Right kidney (tissue), 1 donor: ENCODE data around the gene TDRD10.
"Not testable (repeated sequence)": the region's sequence is repeated elsewhere in the genome, so short reads cannot be mapped to it uniquely, and the experiment has no call there.

Source experiments
- DNase-seq: peaks from one replicate; pipeline ENCODE4 v3.0.0-alpha.2; 2016

Gene TDRD10

GRCh38 chr1:154479764-154480421, 22.1 kb upstream of the TDRD10 start:
- peak; percentile 69 for DNase-seq

DNA sequence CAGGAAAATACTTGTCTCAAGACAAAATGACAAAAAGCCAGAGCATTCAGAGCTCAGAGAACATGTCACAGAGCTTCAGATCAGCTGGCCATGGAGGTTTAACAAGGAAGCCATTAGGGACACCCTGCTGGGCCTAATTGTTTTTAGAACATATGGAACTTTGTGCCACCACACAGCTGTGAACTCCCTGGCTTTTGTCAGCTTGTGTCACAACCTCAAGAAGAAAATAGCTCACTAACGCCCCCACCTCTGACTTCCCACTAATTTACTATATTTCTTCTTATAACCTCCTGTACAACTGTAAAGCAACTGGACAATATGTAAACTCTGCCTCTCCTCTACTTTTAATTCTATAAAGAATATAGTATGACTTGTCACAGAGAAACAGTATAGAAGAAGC, 21.0 kb upstream of the TDRD10 start:
- no peak for DNase-seq

GRCh38 chr1:154483941-154484803, 17.8 kb upstream of the TDRD10 start:
- DNase-seq, result no peak

DNA sequence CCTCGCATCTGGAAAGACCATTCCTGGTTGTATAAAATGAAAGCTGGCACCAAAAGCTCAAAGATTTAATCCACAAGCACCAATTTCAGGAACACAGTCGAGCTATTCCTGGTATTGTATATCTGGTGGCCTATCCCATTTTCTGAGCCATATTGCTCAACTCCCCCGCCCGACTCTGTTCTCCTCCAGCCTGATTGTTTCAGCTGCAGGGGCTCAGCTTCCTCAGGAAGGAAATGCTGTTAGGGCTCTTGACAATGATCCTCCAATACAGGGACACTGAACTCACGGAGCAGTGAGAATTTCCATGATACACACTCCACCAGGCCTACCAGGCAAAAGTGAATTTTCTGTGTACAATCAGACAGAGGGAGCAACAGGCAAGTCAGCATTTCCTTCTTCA, 16.9 kb upstream of the TDRD10 start:
- DNase-seq, result no peak

- DNase-seq, result no peak
Measured at GRCh38 chr1:154485910-154486496, 16.0 kb upstream of the TDRD10 start.

GRCh38 chr1:154486756-154487155, 15.3 kb upstream of the TDRD10 start:
- not testable (repeated sequence) for DNase-seq

DNA sequence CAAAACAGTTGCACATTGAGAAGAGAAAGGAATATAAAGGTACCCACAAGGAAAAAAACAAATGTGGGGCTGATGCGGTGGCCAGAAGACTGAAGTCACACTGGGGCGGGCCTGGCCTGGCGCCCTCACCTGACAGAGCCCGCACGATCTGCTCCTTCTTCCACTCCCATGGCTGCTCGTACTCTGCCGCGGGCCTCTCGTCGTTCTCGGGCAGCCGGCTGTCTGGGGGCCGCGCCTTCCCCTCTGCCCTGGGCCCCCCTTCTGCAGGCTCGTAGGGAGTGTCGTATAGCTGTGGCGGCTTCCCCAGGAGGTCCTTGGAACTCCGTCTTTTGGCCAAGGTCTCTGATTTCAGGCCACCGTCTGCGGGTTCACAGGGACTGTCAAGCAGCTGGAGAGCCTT, 13.1 kb upstream of the TDRD10 start:
- DNase-seq, result no peak

DNA sequence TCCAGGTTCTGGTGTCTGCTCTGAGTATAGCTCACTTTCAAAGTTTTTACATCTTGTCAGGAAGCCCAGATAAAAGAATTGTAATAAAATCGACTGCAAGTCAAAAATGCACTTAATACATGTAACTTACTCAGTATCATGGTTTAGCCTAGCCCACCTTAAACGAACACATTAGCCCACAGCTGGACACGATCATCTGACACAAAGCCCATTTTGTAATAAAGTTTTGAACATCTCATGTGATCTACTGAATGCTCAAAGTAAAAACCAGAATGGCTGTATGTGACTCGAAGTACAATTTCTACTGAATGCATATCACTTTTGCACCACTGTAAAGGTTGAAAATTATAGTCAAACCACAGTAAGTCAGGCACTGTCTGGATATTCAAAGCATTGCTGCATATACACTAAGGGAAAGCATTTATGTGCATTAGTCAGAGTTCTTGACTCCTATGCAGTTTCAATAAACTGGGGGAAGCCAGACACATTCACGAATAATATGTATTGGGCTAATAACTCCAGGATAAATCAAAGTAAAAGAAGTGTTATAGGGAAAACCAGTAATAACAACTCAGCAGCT, 12.2 kb upstream of the TDRD10 start:
- no peak for DNase-seq

DNA sequence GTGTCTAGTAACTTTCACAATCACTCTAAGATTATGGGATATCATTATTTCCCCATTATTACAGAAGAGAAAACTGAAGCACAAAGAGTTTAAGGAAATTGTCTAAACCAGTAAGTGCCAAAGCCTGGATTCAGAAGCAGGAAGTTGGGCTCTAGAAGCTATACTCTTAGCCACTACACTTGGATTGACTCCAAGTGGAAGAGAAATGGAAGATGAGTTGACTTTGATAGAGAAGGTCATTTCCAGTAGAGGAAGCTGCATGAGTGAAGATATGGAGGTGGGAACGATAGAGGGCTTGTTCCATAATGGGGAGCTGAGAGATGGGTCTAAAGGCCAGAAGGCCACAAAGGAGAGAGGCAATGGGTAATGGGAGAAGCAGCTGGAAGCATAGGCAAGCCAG, 11.7 kb upstream of the TDRD10 start:
- DNase-seq, result no peak

DNA sequence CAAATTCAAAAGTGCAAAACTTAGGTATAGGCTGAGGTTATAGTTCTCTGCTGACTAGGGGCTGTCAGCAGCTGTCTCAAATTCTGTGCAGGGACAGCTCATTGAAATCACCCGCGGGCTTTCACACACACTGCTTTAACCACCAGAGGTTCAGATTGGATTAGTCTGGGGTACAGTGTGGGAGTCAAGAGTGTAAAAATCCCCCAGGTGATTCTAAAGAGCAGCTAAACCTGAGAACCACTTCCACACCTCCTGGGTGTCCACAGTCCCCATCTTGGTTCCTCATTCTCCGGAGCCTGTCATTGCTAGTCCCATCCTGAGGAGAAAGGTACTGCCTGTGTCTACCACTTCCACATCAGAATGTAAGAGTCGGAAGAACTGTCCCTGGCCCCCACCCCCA, 9.9 kb upstream of the TDRD10 start:
- no peak for DNase-seq

GRCh38 chr1:154493276-154493675, 8.7 kb upstream of the TDRD10 start:
- DNase-seq, result no peak

DNA sequence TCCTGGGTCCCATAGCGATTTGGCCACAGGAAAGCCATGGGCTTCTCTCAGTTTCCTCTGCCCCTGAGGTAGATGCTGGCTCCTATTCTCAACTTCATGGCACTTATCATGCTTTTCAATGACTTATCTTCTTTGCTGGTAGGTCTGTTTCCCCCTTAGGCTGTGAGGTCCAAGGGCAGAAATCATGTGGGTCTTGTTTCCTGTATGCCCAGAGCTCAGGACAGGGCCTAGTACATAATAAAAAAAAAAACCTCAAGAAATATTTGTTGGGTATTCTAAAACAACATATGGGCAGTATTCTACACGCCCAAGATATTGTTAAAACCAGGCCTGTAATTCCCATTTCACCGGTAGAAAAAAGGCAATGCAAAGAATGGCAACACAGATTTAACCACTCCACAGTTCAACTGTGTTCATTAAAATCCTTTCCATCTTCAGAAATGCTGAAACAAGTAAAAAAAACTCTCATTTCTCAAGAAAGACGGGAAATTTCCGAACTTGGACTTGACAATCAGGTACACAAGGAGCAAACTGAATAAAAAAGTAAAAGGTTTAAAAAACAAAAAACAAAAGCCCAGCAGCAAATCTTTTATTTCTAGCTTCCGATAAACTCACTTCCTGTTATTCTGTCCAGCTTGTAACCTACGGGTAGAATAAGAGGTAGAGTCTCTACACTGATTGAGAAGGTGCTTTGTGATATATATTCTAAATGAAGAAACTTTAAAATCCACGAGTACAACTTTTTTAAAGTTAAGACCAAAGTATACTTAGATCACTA, 6.3 kb upstream of the TDRD10 start:
- no peak for DNase-seq

DNA sequence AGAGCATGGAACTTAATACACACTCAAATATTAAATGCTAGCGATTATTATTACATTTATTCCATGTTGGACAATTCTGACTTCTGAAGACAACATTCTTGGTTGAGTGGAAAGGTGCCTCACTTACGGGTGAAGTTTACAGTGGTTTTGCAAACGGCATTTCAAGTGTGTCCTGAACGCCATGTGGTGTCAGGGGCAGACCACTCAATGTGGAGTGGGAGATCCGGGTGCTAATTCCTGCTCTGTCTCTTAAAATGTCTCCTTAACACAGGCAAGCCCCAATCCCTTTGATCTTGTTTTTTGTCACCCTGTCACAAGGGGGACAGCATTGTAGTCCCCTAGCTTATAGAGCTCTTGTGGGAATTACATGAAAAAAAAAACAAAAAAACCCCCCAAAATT, 5.6 kb upstream of the TDRD10 start:
- no peak for DNase-seq

DNA sequence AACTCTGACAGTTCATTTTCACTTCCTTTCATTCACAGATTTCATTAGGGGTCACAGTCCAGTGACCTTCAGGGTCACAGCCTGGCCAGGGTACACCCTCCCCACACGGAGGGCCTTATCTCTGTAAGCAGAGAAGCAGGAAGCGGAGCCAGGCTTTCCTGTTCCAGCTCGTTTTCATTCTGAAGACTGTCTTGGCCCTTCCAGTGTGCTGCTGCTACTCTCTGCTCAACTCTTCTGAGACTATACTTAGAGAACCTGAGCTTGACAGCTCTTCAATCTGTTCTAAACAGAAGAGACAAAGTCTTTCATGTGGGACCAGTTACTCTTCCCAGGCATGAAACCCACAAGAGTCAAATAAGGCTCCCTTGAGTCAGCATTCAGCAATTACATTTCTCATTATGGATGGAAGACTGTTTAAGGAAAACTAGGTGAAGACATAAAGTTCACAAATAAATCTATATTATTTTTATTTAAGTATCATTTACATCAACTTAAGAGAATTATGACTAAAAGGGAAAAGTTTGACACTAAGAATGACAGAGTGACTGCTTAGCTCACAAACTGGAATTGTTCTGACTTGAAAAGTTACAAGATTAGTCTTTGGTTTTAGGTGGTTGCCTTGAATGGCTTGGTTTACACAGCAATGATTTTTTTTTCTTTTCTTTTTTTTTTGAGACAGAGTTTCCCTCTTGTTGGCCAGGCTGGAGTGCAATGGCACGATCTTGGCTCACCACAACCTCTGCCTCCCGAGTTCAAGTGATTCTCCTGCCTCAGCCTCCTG, 4.8 kb upstream of the TDRD10 start:
- DNase-seq, result no peak

DNA sequence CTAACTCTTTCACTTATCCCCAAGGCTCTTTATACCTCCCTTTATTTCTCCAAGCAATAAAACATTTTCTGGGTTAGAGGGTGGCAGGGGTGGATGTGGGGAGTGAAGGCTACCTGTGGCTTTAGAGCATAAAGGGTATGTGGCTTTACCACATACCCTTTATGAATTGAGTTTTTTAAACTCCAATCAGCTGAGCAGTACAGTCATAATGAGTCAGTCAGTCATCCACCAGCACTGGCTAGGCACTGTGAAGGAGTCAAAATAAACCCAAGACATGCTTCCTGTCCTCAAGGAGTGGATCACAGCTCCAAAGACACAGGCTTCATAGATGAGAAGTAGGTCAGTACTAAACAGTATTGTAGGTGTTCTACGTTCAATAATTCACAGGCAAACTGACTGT, 2.6 kb upstream of the TDRD10 start:
- DNase-seq, result no peak

DNA sequence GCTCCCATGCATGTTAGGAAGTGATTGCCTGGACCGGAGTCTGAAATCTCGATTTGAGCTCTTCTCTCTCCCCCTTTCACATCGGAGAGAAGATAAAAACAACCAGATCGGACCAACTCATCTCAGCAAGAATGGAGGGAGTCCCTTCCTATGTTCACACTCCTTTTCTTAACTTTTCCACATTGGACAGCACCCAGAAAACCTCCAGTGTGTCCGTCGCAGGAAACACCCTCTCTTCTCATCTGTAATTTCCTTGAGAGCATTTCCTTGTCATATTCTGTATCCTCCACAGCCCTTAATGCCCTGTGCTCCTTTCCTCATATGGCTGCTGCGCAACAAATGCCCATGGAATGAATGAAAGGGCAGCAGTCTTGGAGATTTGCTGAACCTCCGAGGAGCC, 1.5 kb upstream of the TDRD10 start:
- no peak for DNase-seq

DNA sequence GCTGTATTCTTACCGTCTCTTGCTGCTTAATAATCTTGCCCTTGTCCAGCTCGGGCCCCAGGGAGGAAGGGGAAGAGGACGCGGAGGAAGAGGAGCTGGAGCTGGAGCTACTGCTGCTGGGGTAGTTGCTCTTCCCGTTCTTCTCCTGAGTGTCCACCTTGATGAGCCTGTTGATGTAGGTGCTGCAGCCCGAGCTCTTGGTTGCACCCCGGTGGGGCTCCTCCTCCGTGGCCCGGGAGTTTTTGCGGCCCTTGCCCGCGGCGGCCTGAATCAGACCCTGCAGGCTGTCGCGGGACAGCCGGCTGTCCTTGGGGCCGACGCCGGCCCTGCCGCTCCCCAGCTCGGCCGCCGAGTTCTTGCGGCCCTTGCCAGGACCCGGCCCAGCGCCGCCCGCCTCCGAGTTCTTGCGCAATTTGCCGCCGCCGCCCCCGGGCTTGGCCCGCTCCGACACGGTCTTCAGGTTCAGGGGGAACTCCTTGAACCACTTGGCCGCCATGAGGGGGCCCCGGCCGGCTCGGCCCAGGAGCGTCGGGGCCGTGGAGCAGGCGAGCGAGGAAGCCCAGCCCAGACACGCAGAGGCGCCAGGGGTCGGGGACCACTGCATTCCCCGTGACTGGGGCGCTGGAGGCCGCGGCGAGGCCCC, 475 bp upstream of the TDRD10 start:
- DNase-seq, result peak; percentile 60

DNA sequence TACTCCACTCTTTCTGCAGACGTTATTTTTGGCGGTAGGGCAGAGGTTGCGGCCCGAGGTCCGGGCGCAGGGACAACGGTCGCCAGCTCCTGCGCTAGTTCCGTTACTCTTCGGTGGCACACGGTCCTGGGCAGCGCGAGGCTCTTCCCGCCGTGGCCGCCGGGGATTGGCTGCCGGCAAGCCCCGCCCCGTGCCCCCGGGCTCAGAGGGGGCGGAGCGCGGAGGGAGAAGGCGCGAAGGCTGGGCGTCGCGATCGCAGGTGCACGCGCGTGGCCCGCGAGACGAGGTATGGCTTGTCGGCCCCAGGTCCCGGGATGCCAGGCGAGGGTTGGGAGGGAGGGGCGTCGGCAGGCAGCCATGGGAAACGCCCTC, 711 bp downstream of the TDRD10 start:
- DNase-seq, result no peak

- no peak for DNase-seq
Measured at GRCh38 chr1:154503898-154504297, 1.9 kb downstream of the TDRD10 start.

DNA sequence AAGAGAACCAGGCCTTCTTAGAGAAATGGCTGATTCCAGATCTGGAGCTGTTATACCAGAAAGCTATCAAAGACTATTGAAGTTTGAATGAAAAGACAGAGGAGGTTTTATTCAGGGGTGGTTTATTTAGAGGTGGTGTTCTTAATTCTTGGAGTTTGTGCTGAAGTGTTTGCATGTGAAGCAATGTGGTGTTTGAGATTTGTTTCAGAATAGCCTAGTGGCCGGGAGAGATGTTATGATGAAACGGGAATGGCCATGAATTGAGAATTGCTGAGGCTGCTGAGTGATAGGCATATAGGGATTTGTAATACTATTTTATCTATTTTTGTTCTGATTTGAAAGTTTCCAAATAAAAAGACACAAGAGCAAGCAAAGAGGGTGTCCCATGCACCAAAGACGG, 10.7 kb downstream of the TDRD10 start:
- DNase-seq, result no peak

DNA sequence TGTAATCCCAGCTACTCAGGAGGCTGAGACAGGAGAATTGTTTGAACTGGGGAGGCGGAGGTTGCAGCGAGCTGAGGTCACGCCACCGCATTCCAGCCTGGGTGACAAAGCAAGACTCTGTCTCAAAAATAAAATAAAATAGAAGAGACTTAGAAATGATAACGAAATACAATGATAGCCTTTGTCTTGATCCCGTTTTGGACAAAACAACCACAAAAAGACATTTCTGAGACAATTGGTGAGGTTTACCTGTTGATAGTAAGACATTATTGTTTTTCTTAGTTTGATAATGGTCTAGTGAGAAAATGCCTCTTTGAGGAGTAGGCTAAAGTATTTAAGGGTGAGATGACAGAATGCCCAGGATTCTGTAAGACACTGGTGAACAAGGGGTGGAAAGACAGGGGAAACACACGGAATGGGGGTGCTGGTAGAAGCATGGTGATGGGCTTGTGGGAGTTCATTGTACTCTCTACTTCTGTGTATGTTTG, 12.1 kb downstream of the TDRD10 start:
- no peak for DNase-seq
